ENCODE measurements around the gene PAQR4.
"Not testable (repeated sequence)": the region's sequence is repeated elsewhere in the genome, so short reads cannot be mapped to it uniquely, and the experiment has no call there.

The PAQR4 gene

DNA sequence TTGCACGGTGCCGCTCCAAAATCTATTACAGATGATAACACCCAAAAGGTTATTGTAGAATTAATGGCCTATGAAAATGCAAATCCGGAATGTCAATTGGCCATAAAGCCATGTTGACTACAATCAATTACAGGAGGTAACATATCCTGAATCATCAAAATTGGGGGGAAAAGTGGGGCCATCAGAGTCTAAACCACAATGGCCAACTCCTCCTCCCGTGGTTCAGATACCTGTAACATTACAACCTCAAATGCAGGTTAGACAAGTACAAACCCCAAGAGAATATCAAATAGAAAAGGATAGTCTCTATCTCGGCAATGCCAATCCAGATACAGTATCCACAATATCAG, 42.5 kb upstream of the PAQR4 start:
- in situ Hi-C loops (cut with MboI; ENCODE audit: low sequenced_read_pairs, unreplicated experiment) = no loop called here
- no peak for DNase-seq (ENCODE audit: low spot score)
- TF ChIP-seq, protein P1, sequence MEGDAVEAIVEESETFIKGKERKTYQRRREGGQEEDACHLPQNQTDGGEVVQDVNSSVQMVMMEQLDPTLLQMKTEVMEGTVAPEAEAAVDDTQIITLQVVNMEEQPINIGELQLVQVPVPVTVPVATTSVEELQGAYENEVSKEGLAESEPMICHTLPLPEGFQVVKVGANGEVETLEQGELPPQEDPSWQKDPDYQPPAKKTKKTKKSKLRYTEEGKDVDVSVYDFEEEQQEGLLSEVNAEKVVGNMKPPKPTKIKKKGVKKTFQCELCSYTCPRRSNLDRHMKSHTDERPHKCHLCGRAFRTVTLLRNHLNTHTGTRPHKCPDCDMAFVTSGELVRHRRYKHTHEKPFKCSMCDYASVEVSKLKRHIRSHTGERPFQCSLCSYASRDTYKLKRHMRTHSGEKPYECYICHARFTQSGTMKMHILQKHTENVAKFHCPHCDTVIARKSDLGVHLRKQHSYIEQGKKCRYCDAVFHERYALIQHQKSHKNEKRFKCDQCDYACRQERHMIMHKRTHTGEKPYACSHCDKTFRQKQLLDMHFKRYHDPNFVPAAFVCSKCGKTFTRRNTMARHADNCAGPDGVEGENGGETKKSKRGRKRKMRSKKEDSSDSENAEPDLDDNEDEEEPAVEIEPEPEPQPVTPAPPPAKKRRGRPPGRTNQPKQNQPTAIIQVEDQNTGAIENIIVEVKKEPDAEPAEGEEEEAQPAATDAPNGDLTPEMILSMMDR (IDR thresholded peaks at IDR 0.05; ENCODE audit: borderline replicate concordance, control extremely low read depth, extremely low read depth, insufficient read depth, missing control alignments) = no peak

DNA sequence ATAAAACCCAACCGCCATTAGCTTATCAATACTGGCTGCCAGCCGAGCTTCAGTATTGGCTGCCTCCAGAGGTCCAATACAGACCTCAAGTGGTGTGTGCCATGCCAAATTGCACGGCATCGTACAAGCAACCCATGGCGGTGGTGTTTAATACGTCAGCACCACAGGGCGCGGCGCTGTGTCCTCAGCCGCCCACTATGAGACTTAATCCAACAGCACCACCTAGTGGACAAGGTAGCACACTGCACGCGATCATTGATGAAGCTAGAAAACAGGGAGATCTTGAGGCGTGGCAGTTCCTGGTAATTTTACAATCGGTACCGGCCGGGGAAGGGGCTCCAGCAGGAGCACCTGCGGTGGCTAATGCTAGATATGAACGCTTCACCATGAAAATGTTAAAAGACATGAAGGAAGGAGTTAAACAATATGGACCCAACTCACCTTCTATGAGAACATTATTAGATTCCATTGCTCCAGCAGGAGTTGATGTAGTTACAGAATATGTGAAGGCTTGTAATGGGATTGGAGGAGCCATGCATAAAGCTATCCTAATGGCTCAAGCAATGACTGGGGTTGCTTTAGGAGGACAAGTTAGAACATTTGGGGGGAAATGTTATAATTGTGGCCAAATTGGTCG, 42.0 kb upstream of the PAQR4 start:
- TF ChIP-seq, protein P1 (IDR thresholded peaks at IDR 0.05; ENCODE audit: borderline replicate concordance, control extremely low read depth, extremely low read depth, insufficient read depth, missing control alignments) = peak; percentile 96
- in situ Hi-C loops (cut with MboI; ENCODE audit: low sequenced_read_pairs, unreplicated experiment) = no loop called here
- peak; percentile 85 for DNase-seq (ENCODE audit: low spot score)

DNA sequence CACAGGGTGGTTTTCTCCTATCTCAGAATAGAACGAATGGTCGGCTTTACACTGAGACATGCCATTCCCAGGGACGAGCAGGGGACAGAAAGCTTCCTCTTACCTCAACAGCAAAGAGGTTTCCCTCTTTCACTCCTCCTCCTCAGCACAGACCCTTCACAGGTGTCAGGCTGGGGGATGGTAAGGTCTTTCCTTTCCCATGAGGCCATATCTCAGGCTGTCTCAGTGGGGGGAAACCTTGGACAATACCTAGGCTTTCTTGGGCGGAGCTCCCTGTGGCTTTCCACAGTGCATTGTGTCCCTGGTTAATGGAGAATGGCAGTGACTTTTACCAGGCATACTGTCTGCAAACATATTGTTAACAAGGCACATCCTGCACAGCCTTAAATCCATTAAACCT, 41.0 kb upstream of the PAQR4 start:
- in situ Hi-C loops (cut with MboI; ENCODE audit: low sequenced_read_pairs, unreplicated experiment); DNase-seq (ENCODE audit: low spot score): not testable (repeated sequence)

DNA sequence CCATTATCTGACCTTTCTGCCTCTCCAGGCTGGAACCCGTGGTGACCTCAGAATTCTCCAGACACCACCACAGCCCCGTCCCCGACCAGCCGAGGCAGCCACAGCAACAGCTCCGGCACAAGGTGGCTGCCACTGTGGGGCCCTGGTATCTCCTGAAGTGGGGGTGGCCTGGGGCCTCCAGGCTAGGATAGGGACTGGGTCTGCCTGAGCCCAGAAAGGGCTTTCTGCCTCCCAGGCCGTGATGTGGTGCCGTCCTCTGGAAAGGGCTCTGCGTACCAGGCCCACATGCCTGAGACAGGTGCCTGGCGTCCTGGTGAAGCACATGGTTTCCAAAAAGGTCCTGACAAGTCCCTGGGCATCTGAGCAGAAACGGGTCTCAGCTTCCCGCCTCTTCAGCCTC, 40.4 kb upstream of the PAQR4 start:
- in situ Hi-C loops (cut with MboI; ENCODE audit: low sequenced_read_pairs, unreplicated experiment) = no loop called here
- TF ChIP-seq, protein P1 (IDR thresholded peaks at IDR 0.05; ENCODE audit: borderline replicate concordance, control extremely low read depth, extremely low read depth, insufficient read depth, missing control alignments) = no peak
- DNase-seq (ENCODE audit: low spot score) = no peak

DNA sequence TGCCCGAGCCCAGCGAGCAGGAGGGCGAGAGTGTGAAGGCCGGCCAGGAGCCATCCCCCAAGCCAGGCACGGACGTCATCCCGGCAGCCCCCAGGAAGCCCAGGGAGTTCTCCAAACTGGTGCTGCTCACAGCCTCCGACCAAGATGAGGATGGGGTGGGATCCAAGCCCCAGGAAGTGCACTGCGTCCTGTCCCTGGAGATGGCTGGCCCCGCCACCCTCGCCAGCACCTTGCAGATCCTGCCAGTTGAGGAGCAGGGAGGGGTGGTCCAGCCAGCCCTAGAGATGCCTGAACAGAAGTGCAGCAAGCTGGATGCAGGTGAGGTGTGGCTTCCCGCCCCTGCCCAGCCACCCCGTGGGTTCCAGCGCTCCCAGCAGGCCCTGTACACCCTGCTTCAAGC, 39.5 kb upstream of the PAQR4 start:
- in situ Hi-C loops (cut with MboI; ENCODE audit: low sequenced_read_pairs, unreplicated experiment) = no loop called here
- DNase-seq (ENCODE audit: low spot score) = no peak
- TF ChIP-seq, protein P1 (IDR thresholded peaks at IDR 0.05; ENCODE audit: borderline replicate concordance, control extremely low read depth, extremely low read depth, insufficient read depth, missing control alignments) = no peak

DNA sequence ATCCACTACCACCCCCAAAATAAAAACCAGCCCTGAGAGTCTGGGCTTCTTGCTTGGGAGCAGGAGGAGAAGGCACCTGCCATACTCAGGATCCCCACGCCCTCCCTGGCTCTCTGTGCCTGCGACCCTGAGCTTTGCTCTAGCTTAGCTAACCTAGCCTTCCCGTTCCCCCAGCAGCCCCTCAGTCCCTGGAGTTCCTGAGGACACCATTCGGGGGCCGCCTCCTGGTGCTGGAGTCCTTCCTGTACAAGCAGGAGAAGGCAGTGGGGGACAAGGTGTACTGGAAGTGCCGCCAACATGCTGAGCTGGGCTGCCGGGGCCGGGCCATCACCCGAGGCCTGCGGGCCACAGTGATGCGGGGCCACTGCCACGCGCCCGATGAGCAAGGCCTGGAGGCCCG, 38.9 kb upstream of the PAQR4 start:
- TF ChIP-seq, protein P1 (IDR thresholded peaks at IDR 0.05; ENCODE audit: borderline replicate concordance, control extremely low read depth, extremely low read depth, insufficient read depth, missing control alignments) = no peak
- DNase-seq (ENCODE audit: low spot score) = no peak
- in situ Hi-C loops (cut with MboI; ENCODE audit: low sequenced_read_pairs, unreplicated experiment) = no loop called here

DNA sequence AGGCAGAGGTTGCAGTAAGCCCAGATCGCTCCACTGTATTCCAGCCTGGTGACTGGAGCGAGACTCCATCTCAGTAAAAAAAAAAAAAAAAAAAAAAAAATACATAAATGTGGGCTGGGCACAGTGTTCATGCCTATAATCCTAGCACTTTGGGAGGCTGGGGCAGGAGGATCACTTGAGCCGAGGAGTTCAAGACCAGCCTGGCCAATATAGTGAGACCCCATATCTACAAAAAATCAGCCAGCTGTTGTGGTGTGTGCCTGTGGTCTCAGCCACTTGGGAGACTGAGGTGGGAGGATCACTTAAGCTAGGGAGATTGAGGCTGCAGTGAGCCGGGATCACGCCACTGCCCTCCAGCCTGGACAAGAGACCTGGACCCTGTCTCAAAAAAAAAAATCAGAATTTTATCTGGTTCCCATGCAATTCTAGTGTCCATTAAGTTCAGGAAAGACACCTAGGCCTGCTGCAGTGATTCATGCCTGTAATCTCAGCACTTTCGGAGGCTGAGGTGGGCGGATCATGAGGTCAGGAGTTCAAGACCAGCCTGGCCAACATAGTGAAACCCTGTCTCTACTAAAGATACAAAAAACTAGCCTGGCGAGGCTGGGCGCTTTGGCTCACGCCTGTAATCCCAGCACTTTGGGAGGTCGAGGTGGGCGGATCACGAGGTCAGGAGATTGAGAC, 37.8 kb upstream of the PAQR4 start:
- DNase-seq (ENCODE audit: low spot score); in situ Hi-C loops (cut with MboI; ENCODE audit: low sequenced_read_pairs, unreplicated experiment): not testable (repeated sequence)
